Stimulated activated naive CD4-positive, alpha-beta T cell treated with Interleukin-2 at 50 U/mL for 16 hours (primary cell): ENCODE results near the gene GMDS.

ENCODE experiments used
- DNase-seq: peaks from one replicate; lab custom pipeline; 2025; lab: John Stamatoyannopoulos, UW

The GMDS gene

DNA sequence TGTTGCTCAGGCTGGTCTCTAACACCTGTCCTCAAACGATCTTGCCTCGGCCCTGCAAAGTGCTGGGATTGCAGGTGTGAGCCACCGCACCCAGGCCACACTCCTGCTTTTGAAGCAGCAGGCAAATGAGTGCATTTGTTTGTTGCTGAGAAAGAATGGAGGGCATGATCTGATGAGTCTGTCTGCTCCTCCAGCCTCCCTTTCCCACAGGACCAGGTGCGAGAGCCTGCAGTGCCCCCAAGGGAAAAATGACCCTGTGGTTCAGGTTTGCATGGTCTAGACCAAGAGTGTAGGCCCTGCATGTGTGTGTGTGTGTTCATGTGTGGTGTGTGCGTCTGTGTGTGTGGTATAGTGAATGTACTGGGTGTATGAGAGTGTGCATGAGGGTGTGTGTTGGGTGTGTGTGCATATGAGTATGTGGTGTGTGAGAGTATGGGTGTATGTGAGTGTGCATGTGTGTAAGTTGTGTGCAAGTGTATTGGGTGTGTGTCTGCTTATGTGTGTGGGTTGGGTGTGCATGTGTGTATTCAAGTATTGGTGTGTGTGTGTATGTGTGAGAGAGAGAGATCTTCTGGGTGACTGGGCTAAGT, 658.4 kb downstream of the GMDS start:
- DNase-seq = no peak

DNA sequence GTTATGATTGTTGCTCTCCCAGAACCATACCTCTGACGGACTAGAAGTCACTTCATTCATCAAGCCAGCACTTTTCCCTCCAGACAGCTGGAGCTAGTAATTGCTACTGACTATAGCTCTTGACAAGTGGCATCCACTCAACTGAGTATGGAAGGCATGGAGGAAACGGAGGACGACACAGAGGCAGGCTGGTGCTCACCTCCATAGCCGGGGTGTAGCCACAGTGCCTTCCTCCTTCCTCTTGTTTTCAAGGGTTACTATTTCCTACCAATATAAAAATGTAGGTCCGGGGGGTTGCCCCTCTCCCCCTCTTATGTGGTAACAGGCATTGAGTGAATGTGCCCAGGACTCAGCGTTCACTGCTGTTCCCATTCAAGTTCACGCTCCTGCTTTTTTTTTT, 659.1 kb downstream of the GMDS start:
- DNase-seq = no peak

DNA sequence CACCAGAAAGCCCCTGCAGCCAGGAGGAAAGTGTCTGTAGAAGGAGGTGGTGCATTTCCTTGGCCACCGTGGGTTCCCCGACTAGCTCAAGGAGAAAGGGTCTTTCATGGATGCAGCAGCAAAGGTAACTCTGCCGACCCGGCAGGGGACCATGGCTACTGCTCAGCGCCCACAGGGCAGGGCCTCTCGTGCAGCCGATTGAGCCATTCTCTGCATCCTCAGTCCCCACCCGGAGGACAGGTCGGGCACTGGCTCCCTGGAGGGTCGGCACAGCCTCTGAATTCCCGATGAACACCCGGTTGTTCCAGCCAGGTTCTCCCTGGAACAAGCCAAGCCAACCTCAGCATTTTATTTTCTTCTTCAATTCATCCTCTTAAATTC, 659.7 kb downstream of the GMDS start:
- DNase-seq = no peak

DNA sequence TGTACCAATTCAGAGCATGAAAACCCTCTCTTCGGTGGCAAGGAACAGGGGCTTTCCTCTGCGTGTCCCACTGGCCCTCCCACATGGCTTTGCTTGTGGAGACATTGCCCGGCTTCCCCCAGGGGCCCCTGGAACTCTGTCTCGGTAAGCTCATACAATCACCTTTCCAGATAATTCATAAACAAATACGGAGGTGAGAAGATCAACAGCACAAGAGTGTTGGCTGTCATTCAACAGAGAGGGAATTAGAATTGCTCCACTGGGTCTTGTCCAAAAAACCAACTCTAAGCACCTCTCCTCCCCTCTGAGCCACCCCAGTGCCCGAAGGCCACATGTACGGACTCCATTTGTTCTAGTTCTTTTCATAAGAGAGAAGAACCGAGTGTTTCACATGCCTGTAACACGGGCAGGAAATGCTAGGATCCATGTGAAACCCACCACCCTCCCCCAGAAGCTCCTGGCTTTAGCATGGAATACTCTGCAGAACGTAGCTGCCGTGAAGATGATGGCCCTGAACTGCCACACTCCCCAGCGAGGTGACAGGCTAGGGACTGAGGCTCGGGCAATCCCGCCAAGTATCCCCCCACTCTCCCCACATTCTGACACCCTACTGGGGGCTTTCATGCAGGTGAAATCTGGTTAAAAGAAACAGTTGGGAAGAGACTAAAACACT, 660.3 kb downstream of the GMDS start:
- no peak for DNase-seq

DNA sequence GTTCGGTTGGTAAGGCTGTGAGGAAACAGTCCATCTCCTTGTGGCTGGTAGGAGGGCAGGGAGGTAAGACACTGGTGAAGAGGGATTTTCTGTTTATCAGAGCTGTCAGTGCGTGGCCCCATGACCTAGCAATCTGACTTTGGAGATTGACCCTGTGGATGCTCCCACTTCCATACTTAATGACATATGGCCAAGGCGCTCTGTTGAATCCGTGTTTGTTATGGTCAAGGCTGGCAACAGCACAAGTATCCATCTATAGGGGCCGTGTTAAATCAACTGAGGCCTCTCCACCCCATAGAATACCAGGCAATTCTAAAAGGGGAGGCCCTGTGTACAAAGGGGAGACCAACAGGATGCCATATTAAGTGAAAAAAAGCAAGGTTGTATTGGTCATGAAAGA, 661.3 kb downstream of the GMDS start:
- DNase-seq = no peak

DNA sequence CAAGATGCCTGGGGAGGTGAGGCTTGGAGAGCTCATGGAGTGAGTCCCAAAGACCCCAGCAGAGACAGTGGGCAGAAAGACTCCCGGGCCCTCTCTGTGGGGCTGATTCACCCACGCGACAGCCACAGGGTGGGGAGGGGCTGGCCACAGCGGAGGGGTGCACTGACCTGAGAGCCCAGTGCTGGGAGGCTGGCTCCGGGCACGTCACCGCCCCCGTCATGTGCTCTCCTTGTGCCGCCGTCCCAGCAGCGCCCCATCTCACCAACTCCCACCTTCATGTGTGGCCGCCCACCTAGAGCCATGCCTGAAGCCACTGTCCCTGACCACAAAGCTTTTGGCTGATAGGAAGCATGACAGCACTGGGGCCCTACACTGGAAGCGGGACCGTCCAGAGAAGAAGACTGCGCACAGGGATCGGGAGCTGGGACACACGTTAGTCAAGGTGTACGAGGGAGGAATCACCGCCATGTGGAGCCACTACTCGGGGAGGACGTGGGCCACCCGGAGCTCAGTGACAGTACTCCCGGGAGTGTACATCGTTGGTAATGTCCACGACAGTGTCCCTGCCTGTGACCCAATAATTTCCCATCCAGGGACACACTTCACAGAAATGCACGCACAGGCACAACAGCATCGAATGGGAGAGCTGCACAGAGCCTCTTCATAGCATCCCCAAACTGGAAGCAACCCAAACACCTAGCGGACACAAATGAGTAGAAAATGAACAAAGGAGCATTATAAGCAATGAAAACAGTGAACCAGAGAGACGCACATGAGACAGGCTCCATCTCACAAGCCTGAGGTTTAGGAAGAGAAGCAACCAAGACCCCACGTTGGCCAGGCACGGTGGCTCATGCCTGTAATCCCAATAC, 664.0 kb downstream of the GMDS start:
- DNase-seq = no peak

DNA sequence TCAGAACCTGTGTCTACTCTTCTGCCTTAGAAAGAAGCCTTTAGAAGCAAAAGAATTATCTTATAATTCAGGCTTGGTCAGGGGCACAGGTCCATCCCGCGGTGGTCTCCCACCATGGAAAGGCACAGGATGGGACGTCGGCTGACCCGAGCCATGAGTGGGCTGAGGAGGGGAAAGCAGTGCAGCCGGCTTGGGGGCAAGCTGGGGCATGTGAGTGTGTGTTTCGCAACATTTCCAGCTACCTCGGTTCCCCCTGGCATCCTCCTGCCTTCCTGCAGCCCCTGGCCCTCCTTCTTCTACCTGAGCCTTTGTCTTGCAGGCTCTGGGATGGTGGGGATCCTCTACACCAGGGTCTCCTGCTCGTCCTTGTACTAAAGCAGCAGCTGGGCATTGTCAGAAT, 664.8 kb downstream of the GMDS start:
- DNase-seq = no peak

DNA sequence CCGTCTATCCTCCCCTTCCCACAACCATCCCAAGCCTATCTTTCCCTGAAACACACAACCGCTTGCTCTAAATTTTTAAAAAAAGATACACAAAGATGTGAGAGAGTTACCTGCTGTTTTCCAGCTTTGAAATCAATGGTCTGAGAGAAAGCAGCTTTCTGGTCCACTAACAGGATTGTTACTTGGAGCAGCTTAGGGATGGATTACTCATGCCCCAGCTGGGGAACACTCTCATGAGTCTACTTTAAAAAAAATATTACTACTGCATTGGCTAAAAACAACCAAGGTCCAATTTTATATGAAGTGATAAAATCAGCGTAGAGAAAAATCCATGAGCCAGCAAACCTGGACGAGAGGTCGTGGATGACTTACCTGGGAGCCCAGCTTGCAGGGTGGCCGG, 665.3 kb downstream of the GMDS start:
- no peak for DNase-seq

DNA sequence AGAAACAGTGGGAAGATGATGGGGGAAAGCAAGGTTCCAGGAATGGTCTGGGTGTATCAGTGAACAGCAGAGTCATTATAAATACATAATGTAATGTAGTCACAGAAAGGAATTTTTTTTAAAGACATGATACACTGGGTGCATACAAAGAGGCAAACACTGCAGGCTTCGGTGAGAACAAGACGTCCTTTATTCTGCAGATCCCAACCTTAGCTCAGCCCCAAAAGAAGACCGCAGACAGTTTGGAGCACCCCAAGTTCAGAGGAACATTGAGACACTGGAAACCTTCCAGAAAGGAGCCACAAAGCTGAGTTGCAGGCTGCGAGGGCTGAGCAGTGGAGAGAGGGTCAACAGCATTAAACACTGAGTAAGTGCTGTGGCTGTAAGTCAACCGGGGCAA, 666.3 kb downstream of the GMDS start:
- no peak for DNase-seq

DNA sequence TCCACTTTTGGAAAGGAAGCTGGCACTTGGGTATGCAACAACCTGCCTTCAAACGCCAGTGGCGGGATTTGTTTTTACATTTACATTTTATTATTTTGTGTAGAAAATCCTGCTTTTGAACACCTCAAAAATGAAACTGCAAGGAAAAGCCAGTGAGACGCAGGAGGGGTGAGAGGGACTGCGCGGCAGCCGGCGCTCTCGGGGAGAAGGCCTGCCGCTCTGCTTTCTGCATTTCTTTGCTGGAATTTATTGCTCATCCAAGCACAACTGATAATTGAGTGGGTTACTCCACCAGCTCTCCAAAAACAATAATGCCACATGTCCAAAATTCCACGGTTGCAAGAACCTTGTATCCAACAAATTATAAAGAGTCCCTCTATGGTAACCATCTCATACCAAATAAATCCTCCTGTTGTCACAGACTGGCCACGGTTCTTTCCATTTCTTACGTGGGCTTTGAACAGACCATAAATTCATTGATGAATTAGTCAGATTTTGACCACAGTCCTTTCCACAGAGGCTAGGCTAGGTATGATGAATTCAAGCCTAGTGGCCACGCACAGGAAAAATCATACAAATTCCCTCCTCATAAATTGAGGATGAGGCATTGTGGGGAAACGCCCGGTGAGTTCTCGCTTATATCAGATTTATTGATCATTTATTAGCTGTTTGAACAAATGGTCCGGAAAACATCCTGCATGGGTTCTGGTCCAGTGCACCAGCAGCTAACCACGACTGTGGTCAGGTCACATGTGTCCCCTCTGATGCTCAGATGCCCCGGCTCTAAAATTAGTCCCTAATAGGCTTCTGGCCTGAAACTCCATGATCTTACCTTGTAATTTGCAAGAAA, 667.3 kb downstream of the GMDS start:
- no peak for DNase-seq

DNA sequence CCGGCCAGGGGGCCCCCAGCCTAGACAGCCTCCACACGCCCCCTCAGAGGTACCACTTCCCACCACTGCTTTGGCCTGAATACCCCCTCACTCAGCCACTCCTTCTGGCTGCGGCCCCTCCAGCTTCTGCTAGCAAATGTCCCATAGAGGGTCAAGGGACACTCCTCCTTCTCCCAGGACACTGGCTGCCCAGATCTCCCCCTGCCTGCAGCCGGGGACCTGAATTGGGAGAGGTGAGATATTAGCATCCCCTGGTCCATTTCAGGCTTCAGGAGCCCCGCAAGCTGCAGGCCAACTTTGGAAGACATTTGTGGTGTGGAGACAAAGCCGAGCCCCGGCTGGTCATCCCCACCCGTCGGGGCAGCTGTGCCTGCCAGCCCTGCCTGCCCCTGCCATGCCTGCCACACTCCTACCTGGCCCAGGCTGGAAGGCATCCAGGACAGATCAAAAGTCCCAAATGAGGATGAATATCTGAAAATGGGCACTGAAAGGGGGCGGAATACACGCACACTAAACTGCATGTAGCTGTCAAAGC, 668.2 kb downstream of the GMDS start:
- no peak for DNase-seq

DNA sequence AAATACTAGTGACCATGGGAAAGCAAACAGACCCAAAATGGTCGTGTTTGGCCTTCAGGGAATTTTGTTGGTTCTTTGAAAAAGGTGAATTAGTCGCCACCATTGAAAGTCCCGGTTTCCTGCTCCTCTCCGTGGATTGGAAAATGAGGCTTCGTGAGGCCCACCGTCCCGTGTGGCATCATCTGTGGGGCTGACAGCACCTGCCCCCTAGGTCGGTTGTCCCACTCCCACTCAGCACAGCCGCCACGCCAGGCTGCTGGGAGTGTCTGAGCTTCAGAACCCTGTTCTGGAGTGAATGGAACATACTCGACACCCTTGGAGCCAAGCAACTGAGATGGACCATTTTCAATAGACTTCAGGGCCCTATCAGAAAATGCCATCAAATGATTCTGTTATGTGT, 668.7 kb downstream of the GMDS start:
- DNase-seq = no peak

DNA sequence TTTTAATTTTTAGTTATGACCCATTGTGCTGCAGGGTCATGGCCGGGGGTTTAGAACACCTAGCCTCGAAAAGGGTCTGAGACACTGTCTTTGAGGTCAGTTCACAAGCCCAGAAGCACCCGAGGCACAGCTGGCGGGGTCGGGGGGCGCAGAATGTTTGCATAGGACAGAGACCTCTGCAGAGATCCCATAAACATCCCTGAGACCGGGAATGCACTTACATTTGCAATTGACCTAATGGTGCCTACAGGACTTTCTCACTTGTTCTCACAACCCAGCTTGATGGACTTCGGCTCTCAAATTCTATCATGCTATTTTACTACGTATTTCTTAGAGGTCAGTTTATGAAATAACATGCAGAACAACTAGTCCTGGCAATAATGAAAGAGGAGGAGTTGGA, 669.2 kb downstream of the GMDS start:
- DNase-seq = no peak

DNA sequence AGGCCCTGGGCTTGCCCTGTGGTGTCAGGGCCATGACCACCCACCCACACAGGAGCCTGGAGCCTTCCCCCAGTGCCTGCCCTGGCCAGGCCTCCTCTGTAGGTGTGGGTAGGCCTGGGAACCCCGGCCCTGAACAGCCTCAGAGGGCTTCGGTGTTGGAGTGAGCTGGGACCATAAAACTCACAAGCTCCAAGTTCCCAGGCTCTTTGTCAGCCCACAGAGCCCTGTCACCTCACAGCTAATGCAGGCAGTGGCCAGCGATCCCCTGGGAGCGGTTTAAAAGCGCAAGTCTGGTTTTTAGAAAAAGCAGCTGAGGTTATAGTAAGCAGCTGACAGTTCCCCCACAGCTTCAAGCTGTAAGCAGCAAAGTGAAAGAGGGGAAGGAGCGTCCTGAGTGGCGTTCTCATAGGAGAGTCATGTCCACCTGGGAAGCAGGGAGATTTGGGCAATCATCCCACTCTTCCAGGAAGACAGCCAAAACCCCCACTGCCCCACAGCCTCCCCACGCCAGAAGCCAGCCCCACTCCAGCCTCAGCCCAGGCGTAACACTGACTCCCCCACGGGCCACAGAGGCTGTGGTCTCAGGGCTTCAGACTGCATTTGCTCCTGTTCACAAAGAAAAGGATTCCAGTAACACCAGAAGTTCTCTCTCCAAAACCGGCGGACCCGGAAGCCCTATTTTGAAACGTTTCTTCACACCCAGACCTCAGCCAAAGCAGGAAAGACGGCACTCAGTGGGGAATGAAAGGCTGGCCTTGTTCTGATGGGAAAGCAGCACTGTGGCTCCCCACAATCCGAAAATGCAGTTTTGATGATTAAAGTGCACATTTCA, 670.0 kb downstream of the GMDS start:
- no peak for DNase-seq

DNA sequence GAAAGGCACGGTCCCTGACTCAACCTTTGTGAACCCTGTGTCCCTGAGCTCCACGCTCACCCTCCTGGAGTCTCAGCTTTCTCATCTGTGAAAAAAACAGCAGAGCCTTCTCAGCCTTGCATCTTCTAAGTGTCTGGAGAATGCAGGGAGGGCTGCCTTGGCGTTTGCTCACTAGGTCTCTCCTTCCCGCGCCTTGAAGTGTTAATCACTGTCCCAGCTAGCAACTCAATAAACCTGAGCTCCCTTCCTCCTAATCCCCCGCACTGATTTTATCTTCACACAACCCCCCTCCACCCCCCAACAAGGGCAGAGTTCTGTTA, 670.6 kb downstream of the GMDS start:
- DNase-seq = no peak

DNA sequence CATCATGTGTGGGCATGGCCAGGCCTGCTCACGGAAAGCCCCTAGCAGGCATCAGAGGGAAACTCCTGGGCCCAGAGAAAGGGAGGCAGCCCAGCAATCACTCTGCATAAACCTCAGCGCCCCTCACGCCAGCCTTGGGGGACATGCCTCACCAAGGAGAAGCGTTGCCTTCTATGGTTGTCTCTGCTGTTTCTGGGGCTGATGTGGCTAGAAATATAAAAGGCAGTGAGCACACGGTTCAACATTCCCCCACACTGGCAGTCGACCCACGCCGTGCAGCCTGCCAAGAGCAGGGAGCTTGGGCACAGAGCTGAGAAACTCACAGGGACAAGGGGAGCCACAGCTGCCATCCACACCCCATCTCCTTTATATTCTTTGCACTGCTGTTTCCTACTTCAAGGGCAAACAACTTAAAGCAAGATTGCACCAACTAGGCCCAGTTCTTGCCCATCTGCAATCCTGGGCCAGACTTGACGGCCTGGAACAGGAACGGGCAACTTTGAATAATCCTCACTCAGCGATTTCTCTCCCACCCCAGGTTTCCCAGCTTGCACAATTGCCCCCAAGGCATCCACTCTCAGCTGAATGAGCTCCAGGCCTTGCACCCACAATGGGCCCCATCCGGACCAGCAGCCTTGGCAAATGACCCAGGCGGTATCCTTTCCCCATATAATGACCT, 671.2 kb downstream of the GMDS start:
- no peak for DNase-seq
